NCI-H82 treated with DMSO at 0.1 percent for 48 hours (cell line): Measurements from ENCODE around the gene CHKA.

ENCODE experiments used
- DNase-seq: peaks from one replicate; lab custom pipeline; 2025; ENCODE audit not compliant: unreplicated experiment; lab: John Stamatoyannopoulos, UW

Gene CHKA

GRCh38 chr11:68121067-68121899 is at the start of gene CHKA:
CHKA (minus strand) TSS chr11:68121388; CDS start chr11:68121177, 211 bp downstream.
- peak; percentile 43 for DNase-seq

DNA sequence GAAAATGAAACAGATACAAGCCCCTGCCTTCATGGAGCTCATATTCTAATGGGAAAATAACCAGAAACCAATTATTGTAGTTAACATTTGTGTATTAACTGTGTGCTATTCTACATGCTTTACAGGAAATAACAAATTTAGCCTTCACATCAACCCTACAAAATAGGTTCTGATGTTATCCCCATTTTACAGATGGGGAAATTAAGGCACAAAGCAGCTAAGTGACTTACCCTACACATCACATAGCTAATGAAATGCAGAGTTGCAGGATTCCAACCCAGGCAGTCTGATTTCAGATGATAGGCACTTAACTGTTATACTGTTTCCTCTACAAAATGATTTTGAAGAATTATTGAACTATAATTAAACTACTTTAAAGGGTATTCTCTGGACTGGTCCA is 48.3 kb upstream of the CHKA start:
- no peak for DNase-seq

- DNase-seq, result no peak
These were observed 47.5 kb upstream of the CHKA start for GRCh38 chr11:68168694-68169093.

DNA sequence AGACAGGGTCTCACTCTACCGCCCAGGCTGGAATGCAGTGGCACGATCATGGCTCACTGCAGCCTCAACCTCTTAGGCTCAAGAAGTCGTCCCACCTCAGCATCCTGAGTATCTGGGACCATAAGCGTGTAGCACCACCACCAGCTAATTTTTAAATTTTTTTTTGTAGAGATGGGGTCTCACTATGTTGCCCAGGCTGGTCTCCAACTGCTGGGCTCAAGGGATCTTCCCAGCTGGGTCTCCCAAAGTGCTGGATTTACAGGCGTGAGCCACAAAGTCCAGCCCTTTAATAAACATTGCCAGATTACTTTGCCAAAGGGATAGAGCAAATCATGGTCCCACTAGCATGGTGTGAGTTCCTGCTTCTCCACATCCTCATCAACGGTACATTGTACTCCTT is 46.3 kb upstream of the CHKA start:
- no peak for DNase-seq

- DNase-seq, result no peak
These were observed 45.8 kb upstream of the CHKA start for GRCh38 chr11:68166969-68167368.

DNA sequence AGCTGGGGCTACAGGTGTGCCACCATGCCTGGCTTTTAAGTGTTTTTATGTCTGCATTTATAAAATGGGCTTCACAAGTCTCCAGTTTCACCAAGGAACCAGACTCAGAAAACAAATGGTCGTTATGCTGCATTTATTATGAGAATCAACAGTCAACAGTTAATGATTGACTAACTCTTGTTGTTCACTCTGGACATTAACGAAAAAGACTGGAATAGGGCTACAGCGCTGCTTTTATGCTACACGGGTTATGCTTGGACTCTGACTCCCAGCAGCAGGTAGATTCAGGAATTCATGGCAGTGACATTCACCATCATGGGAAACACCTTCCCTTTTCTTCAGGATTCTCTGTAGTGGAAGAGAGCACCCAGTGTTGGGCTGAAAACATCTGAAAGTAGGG is 44.4 kb upstream of the CHKA start:
- DNase-seq, result no peak

GRCh38 chr11:68164437-68164836 is 43.2 kb upstream of the CHKA start:
- DNase-seq, result no peak

GRCh38 chr11:68163691-68164090 is 42.5 kb upstream of the CHKA start:
- DNase-seq, result no peak

DNA sequence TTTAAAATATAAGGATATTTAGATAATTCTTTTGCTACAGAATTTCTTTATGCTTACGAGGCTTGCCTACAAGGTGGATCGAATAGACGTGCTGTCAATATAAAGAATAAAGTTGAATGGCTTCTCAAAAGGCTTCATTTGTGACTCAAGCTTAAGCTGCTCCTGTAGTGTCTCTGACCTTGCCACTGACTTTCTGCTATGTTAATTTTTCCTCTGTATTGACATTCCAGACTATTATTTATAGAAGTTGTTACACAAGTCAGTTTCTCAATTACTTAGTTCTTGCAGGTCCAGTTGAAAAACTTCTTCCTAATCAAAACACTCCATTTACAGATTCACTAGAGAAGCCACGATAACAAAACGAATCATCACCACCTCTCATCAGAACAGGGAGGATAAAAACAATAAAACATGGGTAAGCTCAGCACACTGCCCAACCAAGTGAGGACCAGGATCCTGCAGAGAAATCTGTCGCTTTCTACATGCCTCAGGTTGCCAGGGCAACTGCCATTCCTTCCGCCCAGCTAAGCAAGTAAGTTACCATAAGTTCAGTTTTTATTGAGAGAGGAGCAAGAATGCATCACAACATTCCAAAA is 39.0 kb upstream of the CHKA start:
- DNase-seq, result no peak

- no peak for DNase-seq
These were observed 38.5 kb upstream of the CHKA start for GRCh38 chr11:68159665-68160064.

- DNase-seq, result no peak
These were observed 38.0 kb upstream of the CHKA start for GRCh38 chr11:68159161-68159560.

DNA sequence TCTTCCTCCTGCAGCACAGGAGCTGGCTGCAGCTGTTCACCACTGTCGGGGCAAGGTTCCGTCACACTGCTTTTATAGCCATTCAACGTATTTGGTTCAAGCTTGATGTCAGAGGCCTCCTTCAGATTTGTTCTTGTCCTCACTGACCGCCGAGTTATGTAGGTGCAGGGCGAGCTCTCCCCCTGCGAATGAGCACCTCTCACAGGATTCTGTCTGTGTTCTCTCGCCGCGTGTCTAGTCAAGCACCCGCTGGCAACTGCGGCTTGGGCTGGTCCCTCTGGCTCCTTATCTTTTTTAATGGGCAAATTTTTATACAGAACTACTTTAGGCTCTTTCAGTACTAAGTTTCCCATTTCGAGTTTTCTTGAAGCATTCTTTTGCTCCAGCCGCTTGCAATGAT is 37.4 kb upstream of the CHKA start:
- no peak for DNase-seq

DNA sequence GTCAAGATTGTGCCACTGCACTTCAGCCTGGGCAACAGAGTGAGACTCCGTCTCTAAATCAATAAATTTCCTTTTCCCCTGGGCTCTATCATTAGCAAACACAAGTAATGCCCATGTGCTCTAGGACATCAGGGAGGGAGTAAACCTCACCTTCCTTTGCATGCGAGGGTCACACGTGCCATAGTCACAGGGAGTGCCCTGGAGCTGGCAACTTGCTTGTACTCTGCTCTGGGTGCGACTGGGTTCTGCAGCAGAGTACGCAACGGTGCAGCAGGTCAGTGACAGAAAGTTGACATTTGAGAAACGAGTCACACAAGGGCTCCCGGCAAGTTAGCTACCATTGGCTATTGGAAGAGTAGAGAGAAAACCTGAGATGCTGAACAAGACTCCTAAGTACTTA is 32.6 kb upstream of the CHKA start:
- no peak for DNase-seq

DNA sequence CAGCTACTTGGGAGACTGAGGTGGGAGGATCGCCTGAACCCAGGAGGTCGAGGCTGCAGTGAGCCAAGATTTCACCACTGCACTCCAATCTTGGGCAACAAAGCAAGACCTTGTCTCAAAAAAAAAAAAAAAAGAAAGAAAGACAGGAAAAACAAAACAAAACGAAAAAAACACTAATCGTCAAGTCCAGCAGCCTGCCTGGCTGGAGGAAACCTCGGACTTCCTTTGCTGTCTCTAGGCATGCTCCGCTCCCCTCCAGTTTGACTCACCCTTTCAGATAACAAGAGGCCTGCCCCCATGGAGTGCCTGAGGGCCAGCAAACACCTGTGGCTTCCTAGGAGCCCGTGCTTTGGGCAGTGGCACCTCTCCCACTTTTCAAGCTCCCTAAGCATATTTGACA is 28.8 kb upstream of the CHKA start:
- DNase-seq, result no peak

- no peak for DNase-seq
These were observed 28.2 kb upstream of the CHKA start for GRCh38 chr11:68149417-68149816.

GRCh38 chr11:68148879-68149278 is 27.7 kb upstream of the CHKA start:
- DNase-seq, result no peak

GRCh38 chr11:68148071-68148805 is 27.1 kb upstream of the CHKA start:
- no peak for DNase-seq

GRCh38 chr11:68146704-68147474 is 25.7 kb upstream of the CHKA start:
- no peak for DNase-seq

- no peak for DNase-seq
These were observed 24.9 kb upstream of the CHKA start for GRCh38 chr11:68146010-68146540.

DNA sequence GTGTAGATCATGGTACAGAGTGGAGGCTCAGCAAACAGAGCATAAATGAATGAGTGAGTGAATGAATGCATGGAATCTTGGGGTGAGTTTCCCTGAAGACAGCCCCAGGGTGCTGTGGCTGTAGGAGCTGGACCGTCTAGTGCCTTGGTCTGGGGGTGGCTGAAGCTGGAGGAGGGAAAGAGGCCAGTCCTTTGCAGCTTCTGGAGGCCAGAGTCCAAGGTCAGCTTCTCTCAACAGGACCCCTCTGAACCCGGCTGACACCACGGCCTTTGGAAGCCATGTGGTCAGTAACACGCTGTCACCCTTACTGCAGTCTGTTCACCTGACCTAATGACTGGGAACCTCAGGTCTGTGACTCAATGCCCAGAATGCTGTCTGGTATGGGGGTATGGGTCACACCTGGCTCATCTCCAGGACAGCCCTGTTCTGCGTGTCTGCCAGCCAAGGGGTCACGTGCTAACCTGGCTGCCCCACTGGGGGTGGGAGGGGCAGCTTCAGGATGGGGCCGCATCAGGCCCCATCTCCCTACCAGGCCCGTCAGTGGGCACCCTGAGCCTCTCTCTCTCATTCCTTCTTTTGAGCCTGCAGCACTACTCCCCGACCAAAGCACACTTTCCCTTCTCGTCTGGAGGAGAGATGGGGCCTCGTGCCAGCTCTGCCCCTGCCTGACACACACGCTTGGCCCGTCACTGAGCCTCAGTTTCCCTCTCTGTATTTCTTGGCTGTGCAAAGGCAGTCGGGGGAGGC is 24.1 kb upstream of the CHKA start:
- no peak for DNase-seq
